Stimulated activated CD4-positive, alpha-beta T cell treated with anti-CD3 and anti-CD28 coated beads, Interleukin-4, amount 100 ng/mL, for 24 hours (primary cell): ENCODE measurements around the gene COL4A3.
A peak's percentile ranks its signal among the peaks of the same experiment; 100 is the strongest.

Experiments used
- DNase-seq: peaks from one replicate; pipeline ENCODE4 v3.0.0-alpha.2; 2020

The COL4A3 gene

GRCh38 chr2:227296671-227297405 is 132.4 kb downstream of the COL4A3 start:
- no peak for DNase-seq

DNA sequence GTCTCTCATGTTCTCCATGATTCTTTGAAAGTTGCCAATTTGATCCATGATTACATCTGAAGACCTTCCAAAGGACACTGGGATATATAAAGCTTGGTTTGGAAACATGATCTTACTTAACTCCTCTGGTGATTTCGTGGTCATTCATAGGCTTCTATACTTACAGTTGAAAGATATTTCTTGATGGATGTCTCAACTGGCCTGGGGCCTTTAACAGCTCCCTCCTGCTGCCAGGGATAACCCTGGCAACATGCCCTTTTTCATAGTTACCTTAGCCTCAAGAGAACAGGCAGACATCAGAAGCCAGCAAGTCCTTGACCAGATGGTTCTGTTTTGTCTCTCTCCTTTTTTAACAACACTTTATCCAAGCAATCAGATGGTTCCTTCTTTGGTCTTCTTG is 137.1 kb downstream of the COL4A3 start:
- DNase-seq: no peak

- no peak for DNase-seq
Observed at GRCh38 chr2:227308784-227309183, 144.4 kb downstream of the COL4A3 start.

- no peak for DNase-seq
Observed at GRCh38 chr2:227310756-227311110, 146.3 kb downstream of the COL4A3 start.

DNA sequence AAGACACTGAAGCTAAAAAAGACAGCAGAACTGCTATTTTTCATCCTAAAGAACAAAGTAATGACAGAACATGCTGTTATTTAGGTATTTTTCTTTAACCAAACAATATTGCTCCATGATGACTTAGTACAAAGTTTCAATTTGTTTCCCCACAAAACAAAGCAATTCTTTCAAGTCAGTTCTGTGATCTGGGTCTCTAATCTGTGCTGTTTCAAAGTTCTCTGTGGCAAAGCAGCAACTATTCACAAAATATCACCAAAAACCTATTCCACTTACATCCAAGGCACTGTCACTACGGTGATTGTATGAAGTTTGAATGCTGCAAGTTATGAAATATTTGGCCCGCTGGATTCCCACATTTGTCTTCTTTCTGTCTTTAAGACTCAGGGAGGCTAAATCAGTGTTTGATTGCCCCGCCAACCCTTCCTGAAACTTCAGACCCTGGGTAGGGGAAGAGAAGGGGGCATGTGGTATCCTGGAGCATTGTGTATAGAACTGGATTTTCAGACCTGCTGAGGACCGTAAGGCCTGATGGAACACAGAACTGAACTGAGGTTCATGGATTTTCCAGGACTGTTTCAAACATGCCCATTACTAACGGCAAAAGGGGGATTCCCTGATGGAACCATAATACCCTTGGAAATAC is 147.6 kb downstream of the COL4A3 start:
- DNase-seq: no peak

DNA sequence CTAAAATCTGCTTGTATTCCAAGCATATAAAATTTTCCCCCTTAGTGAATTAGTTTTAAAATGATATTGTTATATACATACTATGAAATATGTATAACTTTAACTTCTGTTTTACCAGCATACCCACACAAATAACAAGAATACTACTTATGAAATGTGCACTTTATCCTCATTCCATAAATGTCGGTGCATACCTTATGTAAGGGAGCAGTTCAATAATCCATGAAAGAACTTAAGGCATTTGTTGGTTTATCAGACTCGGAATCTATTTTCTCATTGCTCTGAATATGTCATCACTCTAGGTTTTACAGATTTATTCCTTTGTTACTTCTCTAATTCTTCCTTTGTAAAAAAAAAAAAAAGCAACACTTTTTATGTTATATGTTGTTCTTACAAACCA is 148.2 kb downstream of the COL4A3 start:
- no peak for DNase-seq

DNA sequence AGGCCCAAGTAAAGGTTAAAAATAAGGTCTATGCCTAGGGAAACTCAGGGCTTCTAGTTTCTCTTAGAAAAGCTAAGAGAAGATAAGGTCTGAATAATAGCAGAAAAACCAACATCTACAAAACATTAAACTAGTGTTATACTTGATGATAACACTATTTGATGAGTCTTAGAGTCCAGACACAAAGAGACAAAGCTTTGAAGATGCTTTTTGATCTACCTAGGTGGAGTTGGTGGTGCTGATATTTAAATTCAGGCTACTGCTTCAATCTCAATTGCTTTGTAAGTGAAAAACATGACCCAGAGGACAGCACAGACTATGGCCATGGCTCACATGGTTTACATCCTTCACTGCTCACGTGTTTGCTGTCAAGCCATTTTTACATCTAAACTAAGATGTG is 148.9 kb downstream of the COL4A3 start:
- no peak for DNase-seq

DNA sequence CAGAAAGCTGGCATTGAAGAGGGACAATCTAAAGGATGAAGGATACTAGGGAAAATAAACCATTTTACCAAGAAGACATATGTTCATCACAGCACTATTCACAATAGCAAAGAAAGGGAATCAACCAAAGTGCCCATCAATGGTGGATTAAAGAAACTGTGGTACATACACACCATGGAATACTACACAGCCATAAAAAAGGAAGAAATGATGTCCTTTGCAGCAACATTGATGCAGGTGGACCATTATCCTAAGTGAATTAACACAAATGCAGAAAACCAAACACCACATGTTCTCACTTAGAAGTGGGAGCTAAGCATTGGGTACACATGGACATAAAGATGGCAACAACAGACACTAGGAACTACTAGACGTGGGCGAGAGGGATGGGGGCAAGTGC is 153.4 kb downstream of the COL4A3 start:
- DNase-seq: no peak

- no peak for DNase-seq
Observed at GRCh38 chr2:227320305-227321094, 156.1 kb downstream of the COL4A3 start.

DNA sequence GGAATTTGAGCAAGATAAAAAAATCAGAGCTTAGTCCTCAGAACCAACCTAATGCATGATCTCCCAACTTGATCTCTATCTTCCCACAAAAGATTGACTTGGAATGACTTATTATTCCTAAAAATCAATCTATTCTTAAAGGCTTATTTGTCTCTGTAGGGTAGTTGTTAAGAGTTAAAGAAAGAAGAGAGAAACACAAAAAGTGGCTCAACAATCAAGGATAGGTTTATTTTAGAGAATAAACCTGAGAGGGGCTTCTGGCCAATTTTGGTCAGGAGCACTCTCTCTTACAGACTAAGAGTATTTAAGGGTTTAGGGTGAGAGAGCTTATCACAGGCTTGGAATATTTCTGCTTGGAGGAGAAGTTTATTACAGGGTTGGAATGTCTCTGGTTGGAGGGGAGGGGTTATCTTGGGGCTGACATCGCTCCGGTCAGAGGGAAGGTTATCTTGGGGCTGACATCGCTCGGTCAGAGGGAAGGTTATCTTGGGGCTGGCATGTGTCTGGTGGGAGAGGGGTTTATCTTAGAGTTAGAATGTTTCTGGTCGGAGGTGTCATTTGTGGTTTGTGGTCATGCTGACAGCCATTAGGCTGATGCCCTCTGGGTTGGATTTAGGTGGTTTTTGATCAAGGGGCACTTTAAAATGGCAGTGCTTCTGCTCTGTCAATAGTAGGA is 158.2 kb downstream of the COL4A3 start:
- no peak for DNase-seq

DNA sequence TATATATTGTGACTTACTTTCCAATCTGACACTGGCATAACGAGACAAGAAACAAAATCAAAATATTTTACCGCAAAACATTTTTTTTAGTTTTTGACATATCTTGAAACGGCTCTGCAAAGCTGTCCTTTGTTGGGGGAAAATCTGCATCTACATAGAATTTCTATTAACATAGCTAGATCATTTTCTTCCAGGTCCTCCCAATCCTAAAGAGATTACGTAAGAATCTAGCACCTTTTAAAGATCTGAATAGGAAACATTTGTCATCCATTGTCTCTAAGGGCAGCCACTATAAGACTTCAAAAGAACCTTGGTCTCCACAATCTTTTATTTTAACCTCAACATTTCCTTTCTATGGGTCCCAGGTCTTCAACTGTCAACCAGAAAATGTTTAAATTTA is 159.4 kb downstream of the COL4A3 start:
- no peak for DNase-seq

- DNase-seq: no peak
Observed at GRCh38 chr2:227324642-227324994, 160.2 kb downstream of the COL4A3 start.

DNA sequence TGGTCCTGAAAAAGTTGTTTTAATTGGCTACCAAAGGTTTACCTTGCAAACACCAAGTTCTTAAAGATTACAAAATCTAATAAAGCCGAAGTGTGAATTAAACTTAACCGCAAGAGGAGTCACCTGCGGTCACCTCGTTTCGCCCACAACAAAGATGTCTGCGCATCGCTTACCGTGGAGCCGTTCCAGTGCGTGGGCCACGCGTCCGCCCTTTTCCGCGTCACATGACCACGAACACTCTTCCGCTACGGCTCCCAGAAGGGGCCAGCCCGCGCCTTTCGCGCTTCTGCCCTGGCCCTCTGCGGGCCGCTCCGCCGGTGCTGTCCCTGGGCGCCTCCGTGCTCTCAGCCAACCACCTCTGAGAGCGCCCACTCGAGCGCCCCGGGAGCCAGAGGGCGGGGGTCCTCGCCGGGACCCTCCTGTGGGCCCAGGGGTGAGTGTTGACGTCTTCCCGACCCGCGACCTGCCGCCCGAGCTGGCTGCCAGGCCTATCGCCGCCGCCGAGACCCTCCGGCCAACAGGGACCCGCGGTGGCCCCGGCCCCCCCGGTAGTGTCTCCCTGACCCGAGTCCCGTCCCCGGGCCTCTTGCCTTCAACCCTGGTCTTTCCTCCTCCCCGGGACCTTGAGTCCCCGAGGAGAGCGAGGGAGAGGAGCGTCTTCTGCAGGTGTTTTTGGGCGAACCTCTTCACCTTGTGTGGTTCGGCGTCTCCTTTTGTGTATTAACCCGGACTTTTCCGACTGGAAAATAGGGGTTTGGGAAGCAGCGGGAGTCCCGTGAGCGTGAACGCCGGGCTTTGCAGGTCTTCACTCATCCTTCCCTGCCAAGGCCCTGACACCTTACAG is 160.8 kb downstream of the COL4A3 start, which contains the start of gene MFF:
MFF (plus strand) TSS at position 257 of the 844 bp plus-strand sequence. CDS start 5,415 bp downstream, outside the sequence.
- peak; percentile 95 for DNase-seq

GRCh38 chr2:227325839-227326195 is 161.4 kb downstream of the COL4A3 start:
- DNase-seq: no peak

- no peak for DNase-seq
Observed at GRCh38 chr2:227326783-227327182, 162.4 kb downstream of the COL4A3 start.

- no peak for DNase-seq
Observed at GRCh38 chr2:227335713-227336112, 171.3 kb downstream of the COL4A3 start.

- DNase-seq: no peak
Observed at GRCh38 chr2:227337442-227337841, 173.0 kb downstream of the COL4A3 start.

DNA sequence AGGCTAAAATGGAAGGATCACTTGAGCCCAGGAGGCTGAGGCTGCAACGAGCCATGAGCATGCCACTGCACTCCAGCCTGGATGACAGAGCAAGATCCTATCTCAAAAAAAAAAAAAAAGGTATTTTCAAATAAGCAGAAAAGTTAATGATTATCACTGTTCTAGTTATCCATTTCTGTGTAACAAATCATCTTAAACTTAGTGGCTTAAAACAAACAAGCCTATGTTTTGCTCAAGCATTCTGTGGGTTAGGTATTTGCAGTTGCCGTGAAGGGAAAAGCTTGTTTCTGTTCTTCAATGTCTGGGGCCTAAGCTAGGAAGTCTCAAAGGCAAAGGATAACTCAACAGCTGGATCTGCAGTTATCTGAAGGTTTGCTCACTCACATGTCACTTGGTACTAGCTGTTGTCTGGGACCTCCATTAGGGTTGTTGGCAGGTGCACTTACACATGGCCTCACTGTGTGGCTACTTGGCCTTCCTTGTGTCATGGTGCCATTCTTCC is 174.7 kb downstream of the COL4A3 start:
- no peak for DNase-seq

GRCh38 chr2:227340106-227340505 is 175.7 kb downstream of the COL4A3 start:
- DNase-seq: no peak

DNA sequence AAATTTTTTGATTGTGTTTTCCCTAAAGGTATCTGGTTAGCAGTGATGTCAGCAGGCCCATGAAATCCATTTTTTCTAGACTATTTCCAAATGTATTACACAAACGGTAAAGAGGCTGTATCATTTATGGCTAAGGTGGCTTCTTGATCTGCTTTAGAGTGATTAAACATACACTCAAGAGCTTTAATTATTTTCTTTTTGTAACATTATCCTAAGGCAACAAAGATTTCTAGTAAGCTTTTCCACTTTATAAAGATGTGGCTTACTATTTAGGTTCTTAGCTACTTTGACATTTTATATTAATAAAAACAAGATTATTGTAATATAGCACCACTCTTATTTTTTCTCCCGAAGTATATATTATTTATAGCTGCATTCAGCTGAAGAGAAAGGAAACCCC is 177.1 kb downstream of the COL4A3 start:
- no peak for DNase-seq

DNA sequence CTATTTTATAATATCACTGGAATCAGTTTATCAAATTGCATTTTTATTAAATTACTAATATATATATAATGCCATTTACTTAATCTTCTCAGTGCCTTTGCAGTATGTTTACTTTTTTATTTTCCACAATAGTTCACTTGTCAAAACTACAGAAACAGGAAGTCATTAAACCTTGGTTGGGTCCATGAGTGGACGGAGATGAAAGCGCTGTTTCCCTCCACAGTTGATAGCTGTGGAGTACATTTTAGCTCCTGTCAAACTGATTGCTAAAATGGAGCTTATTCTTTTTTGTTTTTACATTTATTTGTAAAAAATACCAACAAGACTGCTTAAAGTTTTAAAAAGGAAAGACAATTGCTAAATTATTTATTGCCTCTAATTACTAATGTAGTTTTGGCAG is 179.8 kb downstream of the COL4A3 start:
- no peak for DNase-seq

- no peak for DNase-seq
Observed at GRCh38 chr2:227347117-227347516, 182.7 kb downstream of the COL4A3 start.
